Epidermal melanocyte (primary cell): Measurements from ENCODE around the gene CD7.

Experiments used
- DNase-seq: peaks from one replicate; pipeline ENCODE4 v3.0.0; 2011; ENCODE audit warnings: low spot score; ENCODE audit not compliant: insufficient read length

Gene CD7

DNA sequence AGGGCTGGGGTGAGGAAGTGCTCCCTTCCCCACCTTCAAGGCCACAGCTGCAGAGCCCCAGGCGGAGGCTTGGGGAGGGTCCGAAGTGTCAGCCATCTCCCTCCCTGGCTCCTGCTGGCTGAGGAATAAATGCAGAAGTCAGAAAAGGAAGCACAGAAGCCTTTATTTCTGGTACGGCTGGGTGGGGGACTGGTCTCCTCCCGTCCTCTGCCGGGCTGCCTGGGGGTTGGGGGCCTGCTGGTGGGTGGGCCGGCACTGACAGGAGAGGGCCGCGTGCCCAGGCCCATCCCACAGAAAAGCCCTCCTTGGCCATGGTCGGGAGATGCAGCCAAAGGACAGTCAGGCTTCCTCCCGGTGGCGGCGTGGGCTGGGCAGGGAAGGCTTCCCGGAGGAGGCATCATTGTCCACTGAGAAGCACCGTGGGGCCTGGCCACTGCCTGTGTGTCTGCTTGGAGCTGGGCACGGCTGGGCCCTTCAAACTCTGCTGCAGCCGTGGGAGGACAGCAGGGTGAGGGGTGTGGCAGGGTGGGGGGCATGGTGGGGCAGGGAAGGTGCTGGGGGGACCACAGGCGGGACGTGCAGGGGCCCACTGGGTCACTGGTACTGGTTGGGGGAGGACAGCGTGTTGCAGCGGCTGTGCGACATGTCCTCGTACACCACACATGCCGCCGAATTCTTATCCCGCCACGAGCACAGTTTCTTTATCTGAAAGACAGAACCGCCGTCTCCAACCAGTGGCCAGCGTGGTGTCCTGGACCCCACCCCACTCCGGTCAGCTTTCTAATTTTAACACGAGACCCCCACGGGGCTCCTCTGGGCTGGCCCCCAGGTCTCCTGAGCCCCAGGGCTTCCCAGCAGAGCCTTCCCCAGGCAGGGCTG, 2.4 kb downstream of the CD7 start:
- DNase-seq, result no peak

DNA sequence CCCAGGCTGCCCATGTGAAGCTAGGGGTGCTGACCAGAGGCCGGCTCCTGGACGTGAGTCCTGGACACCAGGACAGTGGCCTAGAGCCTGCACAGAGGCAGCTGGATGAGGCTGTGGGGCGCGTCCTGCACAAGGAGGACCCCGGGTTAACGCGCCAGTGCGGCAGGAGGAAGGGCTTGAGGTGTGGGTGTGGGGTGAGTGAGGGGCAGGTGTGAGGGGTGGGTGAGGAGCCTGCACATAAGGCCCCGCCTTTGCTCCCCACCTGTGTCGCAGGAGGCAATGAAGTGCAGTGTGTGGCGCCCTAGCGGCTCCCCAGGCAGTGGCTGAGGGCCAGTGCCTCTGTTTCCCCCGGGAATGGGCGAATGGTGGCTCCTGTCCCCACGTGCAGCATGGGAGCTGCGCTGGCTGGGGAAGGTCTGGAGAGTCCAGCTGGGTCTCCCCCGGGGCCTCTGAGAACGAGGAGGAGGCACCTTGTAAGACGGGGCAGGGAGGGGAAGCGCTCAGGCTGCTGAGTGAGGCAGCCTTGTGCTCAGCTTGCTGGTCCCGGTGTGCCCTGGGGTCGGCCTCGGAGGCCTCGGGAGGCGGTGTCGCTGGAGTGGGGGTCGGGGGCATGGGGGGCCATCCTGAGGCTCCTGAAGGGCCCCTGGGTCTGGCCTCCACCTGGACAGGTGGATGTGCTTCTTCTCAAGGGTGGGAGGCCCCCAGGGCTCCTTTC, 3.2 kb downstream of the CD7 start:
- DNase-seq, result no peak

DNA sequence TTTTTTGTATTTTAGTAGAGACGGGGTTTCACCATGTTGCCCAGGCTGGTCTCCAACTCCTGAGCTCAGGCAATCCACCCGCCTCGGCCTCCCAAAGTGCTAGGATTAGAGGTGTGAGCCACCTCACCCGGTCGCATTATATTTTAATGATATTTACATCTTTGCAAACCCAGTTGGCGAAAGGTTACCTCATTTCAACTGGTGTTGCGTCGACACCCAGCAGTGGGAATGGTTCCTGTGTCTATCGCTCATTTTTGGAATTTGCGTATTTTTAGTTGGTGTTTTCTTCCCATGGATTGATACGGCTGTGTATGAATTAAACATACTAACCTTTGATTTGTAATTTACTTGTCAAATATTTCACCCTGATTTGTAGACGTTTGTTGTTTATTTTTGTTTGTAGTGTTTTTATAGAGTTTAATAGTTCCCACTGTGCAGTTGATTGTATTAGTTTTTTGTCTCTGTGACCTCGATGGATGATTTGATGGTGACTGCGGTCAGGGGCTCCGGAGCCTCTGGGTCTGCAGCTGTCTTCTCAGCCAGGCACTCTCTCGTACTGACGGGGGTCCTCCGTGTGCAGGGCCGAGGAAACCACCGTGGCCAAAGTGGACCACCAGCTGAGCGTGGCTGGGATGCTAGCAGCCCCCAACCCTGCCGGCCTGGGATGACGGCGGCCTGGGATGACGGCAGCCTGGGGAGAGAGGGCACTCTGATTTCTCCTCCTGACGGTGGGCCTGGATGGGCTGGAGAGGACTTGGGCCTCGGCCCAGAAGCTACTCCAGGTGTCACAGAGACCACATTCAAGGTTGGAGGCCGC, 4.0 kb downstream of the CD7 start:
- no peak for DNase-seq

DNA sequence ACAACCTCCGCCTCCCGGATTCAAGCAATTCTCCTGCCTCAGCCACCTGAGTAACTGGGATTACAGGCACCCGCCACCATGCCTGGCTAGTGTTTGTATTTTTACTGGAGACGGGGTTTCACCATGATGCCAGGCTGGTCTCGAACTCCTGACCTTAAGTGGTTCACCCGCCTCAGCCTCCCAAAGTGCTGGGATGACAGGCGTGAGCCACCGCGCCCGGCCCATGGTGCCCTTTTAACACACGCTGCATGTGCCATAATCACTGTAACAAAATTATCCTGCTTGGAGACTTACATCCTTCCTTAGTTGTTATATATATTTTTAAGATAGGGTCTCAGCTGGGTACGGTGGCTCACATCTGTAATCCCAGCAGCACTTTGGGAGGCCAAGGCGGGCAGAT, 5.4 kb downstream of the CD7 start:
- DNase-seq, result no peak

DNA sequence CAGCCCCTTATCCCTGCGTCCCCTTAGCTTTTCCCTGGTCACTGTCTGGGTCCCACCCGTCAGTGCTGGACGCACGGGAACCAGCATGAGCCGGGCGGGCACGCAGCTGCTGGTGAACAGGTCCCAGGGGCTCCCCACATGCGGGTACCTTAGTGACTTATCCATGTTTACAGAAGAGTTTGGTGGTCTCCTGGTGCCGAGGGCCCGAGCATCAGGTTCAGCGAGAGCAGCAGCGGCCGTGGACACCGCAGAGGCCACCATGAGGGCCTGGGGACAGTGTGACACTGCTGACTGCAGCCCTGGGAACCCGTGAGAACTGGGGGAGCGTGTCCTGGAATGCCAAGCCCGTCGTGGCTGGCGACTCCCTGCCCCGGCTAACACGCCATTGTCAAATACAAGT, 6.5 kb downstream of the CD7 start:
- DNase-seq, result no peak

DNA sequence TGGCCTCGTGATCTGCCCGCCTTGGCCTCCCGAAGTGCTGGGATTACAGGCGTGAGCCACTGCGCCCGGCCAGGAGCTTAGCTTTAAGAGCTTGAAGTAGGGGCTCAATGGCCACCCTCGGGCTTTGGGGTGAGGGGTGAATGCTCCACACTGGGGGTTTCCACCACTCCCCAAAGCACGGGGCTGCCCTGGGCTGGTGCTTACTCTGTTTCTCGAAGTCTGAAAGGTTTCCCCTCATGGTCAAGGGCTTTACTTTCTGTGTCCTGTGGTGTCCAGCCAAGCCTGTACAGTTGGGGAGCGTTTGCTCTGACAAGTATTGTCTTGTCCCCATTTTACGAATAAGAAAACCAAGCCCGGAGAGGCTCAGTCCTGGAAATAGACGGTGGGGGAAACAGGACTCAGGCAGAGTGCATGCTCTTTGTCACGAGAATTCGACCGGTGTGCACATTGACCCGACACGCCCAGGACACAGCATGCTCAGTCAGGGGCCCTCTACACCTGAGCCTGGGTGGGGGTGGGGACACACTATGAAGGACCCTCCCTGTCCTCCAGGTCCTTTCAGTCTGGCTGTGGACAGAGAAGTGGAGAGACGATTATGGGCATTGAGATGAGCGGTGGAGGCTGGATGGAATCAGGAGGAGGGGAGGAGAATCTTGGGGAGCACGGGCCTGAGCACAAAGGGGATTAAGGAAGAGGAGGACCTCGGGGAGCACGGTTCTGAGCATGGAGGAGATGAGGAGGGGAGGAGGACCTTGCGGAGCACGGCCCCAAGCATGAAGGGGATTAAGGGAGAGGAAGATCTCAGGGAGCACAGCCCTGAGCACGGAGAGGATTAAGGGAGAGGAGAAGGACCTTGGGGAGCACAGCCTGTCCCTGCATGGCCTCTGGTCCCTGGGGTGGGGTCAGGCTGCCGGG, 7.5 kb downstream of the CD7 start:
- no peak for DNase-seq

DNA sequence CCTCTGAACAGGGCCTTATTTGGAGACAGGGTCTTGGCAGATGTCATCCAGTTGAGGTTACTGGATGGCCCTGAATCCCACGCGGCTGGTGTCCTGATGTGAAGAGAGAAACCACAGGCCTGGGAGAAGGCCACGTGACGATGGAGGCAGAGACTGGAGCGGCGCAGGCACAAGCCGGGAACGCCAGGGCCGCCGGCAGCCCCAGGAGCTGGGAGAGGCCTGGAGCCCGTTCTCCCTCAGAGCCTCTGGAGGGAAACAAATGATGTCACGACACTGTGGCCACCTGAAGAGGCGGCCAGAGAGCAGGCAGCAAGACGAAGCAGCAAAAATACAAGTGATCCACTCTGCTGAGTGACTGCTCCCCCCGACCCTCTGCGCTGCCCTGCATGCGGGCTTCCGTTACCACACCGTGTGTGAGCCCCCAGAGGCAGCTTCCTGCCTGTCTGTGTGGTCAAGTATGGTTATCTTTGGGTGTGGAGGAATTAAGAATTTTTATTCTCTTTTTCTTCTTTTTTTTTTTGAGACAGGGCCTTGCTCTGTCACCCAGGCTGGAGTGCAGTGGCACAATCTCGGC, 11.6 kb downstream of the CD7 start:
- no peak for DNase-seq

DNA sequence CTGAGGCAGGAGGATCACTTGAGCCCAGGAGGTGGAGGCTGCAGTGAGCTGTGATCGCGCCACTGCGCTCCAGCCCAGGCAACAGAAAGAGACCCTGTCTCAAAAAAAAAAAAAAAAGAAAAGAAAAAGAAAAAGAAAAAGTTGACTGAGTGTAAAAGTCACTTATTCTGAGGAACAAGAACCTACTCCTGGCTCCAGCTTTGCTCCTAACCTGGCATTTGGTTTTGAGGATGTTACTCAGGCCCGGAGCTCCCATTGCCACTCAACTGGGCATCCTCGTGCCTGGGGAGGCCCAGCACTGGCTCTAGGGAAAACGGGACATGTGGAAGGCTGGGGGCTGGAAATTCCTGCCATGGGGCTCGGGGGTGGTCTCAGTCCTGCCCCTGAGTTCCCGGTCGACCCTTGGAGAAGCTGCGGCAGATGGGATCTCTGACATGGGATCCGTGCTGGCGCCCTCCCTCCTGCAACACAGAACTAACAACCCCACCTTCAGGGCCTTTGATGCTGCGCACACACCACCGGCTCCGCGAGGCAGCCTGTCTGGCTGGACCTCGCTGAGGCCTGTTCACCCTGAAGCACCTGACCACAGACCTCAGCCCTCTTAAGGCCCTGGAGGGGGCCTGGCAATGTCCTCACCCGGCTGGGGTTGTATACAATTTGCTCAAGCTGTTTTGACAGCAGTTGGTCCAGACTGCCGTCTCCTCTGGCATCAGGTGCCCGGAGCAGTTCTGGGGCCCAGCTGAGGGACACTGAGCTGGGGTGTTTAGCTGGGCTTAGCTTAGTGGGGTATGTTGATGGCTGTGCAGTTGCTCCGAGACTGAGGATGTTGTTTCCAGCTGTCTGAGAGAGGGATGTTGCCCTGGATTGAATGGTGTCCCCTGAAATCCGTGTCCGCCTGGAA, 12.3 kb downstream of the CD7 start:
- no peak for DNase-seq

DNA sequence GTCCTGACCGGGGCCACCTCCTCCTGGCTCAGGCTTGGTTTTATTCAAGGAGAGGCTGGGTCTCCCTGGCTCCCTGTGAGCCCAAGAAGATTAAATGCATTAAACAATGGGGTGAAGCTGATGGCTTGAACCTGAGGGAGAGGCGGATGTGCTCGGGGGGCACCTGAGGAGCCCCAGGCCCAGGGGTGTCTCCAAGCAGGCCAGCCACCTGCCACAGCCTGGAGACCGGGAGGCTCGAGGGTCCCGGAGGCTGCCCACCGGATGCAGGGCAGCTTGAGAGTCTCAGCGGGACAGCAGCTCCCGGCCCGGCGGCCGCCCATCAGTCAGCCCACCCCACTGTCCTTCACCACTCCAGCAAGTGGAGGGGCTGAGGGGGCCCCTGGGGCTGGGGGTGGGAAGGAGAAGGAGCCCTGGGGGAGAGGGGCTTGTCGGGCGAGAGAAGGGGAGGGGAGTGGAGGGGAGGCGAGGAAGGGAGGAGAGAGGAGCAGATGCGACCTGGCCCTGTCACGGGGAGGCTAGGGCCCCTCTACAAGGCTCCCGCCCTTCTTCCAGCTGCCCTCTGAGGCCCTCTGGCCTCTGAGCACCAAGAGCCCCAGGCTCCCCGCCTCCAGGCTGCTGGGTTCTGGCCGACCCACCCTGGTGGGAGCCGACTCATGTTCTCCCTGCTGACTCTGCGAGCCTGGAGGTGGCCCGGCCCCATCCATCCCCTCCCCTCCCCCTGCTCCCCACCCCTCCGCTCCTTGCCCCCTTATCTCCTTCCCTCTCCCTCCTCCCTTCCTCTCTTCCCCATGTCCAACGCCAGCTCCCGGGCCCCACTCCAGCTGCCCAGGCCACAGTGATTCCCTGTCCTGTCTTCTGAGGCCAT, 13.2 kb downstream of the CD7 start:
- DNase-seq, result no peak

DNA sequence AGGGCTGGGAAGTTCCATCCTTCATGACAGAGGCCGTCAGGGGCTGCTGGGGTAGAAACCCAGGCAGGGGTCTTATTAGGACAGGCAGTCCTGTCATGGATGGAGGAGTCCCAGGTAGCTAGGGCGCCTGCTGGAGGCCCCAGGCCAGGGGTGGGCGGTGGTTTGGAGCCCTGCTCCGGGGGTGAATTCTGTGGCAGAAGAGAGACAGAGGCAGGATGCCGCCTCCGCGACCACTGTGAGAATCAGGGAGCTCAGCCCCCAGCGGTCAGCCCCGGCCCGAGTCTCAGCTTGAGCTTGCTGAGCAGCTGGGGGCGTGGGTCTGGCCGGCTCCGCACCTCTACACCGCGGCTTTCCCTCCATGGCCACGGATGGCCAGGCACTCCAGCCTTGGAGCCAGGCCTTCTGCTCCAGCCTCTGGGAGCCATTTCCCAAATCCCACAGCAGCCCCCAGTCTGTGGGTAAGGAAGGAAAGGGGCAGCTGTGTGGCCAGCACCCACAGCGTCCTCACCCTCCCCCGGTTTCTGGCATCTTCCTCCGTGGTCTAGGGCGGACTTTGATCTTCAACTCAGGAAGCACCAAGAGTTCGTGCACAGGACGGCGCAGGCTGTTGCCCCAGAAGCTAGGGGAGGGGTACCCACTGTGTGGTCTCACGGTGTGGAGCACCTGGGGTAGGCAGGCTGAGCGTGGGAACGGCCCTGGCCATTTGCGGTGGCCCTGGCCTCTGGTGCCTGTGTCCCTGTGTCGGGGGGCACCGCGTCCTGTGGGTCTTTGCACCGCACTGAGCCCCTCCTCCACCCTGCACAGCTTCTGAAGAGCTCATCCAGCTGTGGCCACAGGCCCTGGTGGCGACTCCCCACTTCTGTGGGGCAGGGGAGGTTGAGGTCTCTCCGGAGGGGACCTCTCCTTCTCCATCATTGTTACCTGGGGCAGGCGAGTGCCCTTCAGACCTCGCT, 14.1 kb downstream of the CD7 start:
- DNase-seq, result no peak

DNA sequence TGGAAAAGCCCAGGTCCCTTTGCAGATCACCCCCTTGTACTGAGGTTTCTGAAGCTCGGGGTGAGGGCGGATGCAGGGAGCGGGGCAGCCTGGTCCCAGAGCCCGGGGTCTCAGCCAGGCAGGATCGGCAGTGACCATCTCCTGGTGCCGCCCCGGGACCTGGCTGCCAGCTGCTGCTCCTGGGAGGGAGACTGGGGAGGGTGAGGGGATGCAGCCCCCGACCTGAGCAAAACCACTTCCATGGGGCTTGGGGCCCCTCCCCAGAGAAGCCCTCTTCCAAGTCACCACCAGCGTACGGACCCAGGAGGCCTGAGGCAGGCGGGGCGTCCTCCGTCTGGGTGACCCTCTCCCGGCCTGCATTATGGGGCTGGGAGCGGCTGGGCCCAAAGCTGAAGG, 14.8 kb downstream of the CD7 start:
- no peak for DNase-seq

DNA sequence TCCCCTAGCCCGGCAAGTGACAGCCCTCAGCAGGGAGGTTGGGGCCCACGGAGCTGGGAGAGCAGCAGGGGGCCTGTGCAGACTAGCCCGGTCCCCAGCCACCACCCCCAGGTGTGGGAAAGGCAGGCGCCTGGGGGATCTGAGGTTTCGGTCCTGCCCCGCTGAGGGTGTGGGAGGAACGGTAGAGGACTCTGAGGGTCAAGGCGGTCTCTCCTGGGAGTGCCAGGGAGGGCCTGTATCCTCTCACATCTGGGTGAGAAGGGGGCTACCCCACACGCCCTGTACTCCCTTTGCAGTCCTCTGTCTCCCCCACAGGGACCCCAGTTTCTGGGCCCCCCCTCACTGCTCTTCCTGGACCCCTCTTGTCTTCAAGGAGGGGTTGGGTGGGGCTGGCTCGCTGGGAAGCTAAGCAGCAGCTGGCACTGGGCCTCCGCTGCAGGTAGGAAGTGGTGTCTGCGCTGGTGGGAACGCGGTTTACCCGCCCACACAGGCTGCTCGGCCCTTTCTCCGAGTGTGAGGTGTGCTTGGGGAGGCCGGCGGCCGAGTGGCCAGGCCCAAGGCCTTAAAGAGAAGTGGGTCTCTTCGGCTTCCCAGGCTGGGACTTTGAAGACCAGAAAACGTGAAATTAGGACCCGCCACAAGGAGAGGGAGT, 15.4 kb downstream of the CD7 start:
- DNase-seq, result no peak

DNA sequence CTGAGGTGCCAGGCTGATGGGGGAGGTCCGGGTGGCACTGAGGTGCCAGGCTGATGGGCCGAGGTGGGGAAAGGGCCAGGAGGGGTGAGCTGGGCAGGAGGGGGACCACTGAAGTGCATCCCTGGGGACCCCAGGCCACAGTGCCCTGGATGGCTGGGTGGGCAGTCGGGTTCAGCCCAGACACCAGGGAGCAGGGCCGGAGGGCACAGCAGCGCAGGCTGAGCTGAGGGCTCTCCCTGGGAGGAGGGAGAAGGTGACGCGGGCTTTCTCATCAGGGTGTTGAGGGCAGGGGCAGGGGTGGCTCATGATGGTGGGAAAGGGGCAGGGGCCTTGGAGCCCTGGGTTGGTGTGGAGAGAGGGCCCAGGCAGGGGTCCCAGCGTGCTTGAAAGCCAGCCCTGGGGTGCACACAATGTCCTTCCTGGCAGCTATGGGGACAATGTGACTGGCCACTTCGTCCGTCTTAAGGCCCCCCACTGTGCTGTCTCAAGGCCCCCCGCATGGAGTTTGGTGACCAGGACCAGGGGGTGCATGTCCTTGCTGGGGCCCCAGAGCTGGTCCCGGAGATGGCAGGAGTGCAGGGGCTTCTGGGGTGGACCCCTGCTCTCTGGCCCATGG, 16.0 kb downstream of the CD7 start:
- DNase-seq, result no peak

DNA sequence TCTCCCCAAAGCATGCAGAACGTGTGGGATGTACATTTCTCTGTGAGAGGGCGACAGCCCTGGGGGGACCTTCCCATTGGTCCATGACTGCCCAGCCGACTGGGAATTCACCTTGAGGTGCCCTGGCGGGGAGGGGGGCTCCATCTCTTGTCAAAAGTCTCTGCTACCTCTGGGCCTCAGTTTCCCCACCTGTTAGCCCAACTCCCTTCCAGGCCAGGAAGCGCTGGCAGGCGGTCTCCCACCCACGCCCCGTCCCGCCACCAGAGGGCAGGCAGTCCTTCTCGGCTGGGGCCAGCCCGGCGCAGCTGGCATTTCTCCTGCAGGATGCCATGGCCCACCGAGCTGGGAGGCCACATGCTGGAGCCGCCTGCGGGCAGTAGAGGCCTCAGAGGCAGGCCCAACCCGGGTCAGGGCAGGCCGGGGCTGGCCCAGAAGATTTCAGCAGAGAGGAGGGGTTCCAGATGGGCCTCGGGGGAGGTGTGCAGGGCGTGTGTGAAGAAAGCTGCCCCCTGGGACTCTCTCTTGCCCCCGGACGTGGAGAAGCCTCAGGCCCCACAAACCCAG, 16.6 kb downstream of the CD7 start:
- DNase-seq, result peak; percentile 87

DNA sequence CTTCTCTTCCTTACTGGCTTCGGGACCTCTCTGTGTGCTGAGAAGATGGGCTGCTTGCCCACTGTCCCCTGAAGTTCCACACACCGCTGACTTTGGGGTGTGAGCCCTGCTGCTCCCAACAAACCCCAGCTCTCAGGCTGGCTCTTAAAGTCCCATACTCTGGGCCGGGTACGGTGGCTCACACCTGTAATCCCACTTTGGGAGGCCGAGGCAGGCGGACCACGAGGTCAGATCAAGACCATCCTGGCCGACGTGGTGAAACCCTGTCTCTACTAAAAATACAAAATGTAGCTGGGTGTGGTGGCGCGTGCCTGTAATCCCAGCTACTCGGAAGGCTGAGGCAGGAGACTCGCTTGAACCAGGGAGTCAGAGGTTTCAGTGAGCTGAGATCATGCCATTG, 17.2 kb downstream of the CD7 start:
- no peak for DNase-seq

DNA sequence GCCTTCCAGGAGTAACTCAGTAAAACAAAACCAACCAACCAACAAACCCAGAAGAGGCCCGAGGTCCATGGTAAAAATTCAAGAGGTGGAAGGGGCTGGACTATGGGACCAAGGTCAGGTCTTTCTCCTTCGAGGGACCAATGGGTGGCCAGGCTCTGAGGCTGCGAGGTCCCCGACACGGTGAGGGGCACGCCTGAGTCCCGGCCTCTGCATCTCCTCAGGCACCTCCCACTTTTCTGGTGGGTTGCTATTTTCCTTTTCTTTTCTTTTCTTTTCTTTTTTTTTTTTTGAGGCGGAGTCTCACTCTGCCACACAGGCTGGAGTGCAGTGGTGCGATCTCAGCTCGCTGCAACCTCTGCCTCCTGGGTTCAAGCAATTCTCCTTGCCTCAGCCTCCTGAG, 18.0 kb downstream of the CD7 start:
- no peak for DNase-seq
